ENCODE results near the gene SLC23A2. TPM values are rescaled to one million over a fixed set of nuclear protein-coding genes. Genes with fewer than 3 reads are reported as not detected.

The SLC23A2 gene
- total RNA-seq, 4 donors from 2014 or later: 5.0 to 11.6 (median 7.9) TPM

- Histone ChIP-seq H3K36me3 (no peaks in the 10 kb centered on the region), H3K9me3 (no peaks in the 10 kb centered on the region), H3K27me3 (no peaks in the 10 kb centered on the region), H3K27ac (peak overlapping the region; percentile 7 to 63 (median 36)), H3K4me1 (peaks cover 0 to 25% (median 7%) of the 10 kb centered on the region in 4 donors), H3K4me3 (no peak overlapping the region)
- DNase-seq: no peak
- intact Hi-C loops (cut with DNase I; ENCODE audit: low total_unique reads) (no loop called here), in situ Hi-C loops (cut with MboI; ENCODE audit: low pct_ligation_motif_present in 1 of 4, low pct_unique_long_range_greater_than_20kb in 1 of 4, low sequenced_read_pairs in 3 of 4) (loop anchor here in 1 of 4 donors (25.0 kb wide), 1 partner anchor 339 kb away; no protein-coding TSS in a partner anchor)
- 92% methylated on average over 4 of the region's 4 CpGs; no CpG with 5 or more reads in 1 of the 2 donors for whole genome bisulfite sequencing, 2 donors (ENCODE audit: low coverage in 1 of 2)
- TF ChIP-seq POLR2A (IDR thresholded peaks at IDR 0.05) (no peak), CTCF (IDR thresholded peaks at IDR 0.05) (no peak), POLR2AphosphoS5 (IDR thresholded peaks at IDR 0.05) (no peak), EP300 (IDR thresholded peaks at IDR 0.05; ENCODE audit: low read depth) (no peak)
Measured at GRCh38 chr20:4950841-4951240, 50.5 kb downstream of the SLC23A2 start.

- H3K4me3 ChIP-seq: no peak overlapping the region
- H3K27ac ChIP-seq: peak overlapping the region; percentile 7 to 63 (median 36)
- intact Hi-C loops (cut with DNase I; ENCODE audit: low total_unique reads): no loop called here
Measured at GRCh38 chr20:4950437-4950836, 50.9 kb downstream of the SLC23A2 start.

GRCh38 chr20:4949833-4950178, 51.5 kb downstream of the SLC23A2 start:
- Histone ChIP-seq H3K4me3 (peak overlapping the region in 2 of 4 donors; percentile 4 to 17), H3K4me1 (peaks cover 0 to 25% (median 7%) of the 10 kb centered on the region in 4 donors), H3K9me3 (no peaks in the 10 kb centered on the region), H3K27ac (peak overlapping the region in 1 of 4 donors; percentile 63), H3K27me3 (no peaks in the 10 kb centered on the region), H3K36me3 (no peaks in the 10 kb centered on the region)
- TF ChIP-seq POLR2AphosphoS5 (IDR thresholded peaks at IDR 0.05): no peak
- TF ChIP-seq CTCF (IDR thresholded peaks at IDR 0.05): peak; percentile 41 to 76 (median 59)
- DNase-seq: no peak
- in situ Hi-C loops (cut with MboI; ENCODE audit: low pct_ligation_motif_present in 1 of 4, low pct_unique_long_range_greater_than_20kb in 1 of 4, low sequenced_read_pairs in 3 of 4): loop anchor here in 1 of 4 donors (25.0 kb wide), 1 partner anchor 338 kb away; no protein-coding TSS in a partner anchor
- 29 to 47% methylated on average over 2 to 6 of the region's 6 CpGs for WGBS, 2 donors (ENCODE audit: low coverage in 1 of 2)
- intact Hi-C loops (cut with DNase I; ENCODE audit: low total_unique reads): no loop called here

More at GRCh38 chr20:4950437-4950836, 50.9 kb downstream of the SLC23A2 start:
- DNase-seq: no peak
- in situ Hi-C loops (cut with MboI; ENCODE audit: low pct_ligation_motif_present in 1 of 4, low pct_unique_long_range_greater_than_20kb in 1 of 4, low sequenced_read_pairs in 3 of 4): loop anchor here in 1 of 4 donors (25.0 kb wide), 1 partner anchor 338 kb away; no protein-coding TSS in a partner anchor
- whole genome bisulfite sequencing, 2 donors (ENCODE audit: low coverage in 1 of 2): 56 to 60% methylated on average over 2 to 3 of the region's 3 CpGs
- no peaks in the 10 kb centered on the region for H3K36me3 ChIP-seq
- no peaks in the 10 kb centered on the region for H3K9me3 ChIP-seq
- peaks cover 0 to 25% (median 7%) of the 10 kb centered on the region in 4 donors for H3K4me1 ChIP-seq
- no peak for TF ChIP-seq POLR2A (IDR thresholded peaks at IDR 0.05)
- TF ChIP-seq POLR2AphosphoS5 (IDR thresholded peaks at IDR 0.05): no peak
- no peak for TF ChIP-seq CTCF (IDR thresholded peaks at IDR 0.05)
- TF ChIP-seq EP300 (IDR thresholded peaks at IDR 0.05; ENCODE audit: low read depth): no peak
- H3K27me3 ChIP-seq: no peaks in the 10 kb centered on the region

- H3K36me3 ChIP-seq: no peaks in the 10 kb centered on the region
- H3K4me1 ChIP-seq: peaks cover 0 to 25% (median 7%) of the 10 kb centered on the region in 4 donors
- H3K4me3 ChIP-seq: no peak overlapping the region
- whole genome bisulfite sequencing, 2 donors (ENCODE audit: low coverage in 1 of 2): 61% methylated on average over 2 to 3 of the region's 3 CpGs
- no peaks in the 10 kb centered on the region for H3K27me3 ChIP-seq
- no peak for DNase-seq
- intact Hi-C loops (cut with DNase I; ENCODE audit: low total_unique reads) (no loop called here), in situ Hi-C loops (cut with MboI; ENCODE audit: low pct_ligation_motif_present in 1 of 4, low pct_unique_long_range_greater_than_20kb in 1 of 4, low sequenced_read_pairs in 3 of 4) (no loop called here)
- TF ChIP-seq CTCF (IDR thresholded peaks at IDR 0.05) (no peak), POLR2A (IDR thresholded peaks at IDR 0.05) (no peak), EP300 (IDR thresholded peaks at IDR 0.05; ENCODE audit: low read depth) (no peak), POLR2AphosphoS5 (IDR thresholded peaks at IDR 0.05) (no peak)
- H3K27ac ChIP-seq: no peak overlapping the region
- H3K9me3 ChIP-seq: no peaks in the 10 kb centered on the region
Measured at GRCh38 chr20:4947817-4948559, 53.3 kb downstream of the SLC23A2 start.
